NCI-H146 treated with DMSO at 0.1 percent for 48 hours (cell line): ENCODE data around the gene CEMIP.

ENCODE experiments used
- DNase-seq: peaks from one replicate; lab custom pipeline; 2025; ENCODE audit not compliant: unreplicated experiment; lab: John Stamatoyannopoulos, UW

Gene CEMIP

GRCh38 chr15:80974914-80975313, 195.7 kb downstream of the CEMIP start:
- DNase-seq, result no peak

- DNase-seq, result no peak
Measured at GRCh38 chr15:80976851-80977250, 197.7 kb downstream of the CEMIP start.

GRCh38 chr15:80977627-80978036, 198.5 kb downstream of the CEMIP start:
- peak; percentile 5 for DNase-seq

DNA sequence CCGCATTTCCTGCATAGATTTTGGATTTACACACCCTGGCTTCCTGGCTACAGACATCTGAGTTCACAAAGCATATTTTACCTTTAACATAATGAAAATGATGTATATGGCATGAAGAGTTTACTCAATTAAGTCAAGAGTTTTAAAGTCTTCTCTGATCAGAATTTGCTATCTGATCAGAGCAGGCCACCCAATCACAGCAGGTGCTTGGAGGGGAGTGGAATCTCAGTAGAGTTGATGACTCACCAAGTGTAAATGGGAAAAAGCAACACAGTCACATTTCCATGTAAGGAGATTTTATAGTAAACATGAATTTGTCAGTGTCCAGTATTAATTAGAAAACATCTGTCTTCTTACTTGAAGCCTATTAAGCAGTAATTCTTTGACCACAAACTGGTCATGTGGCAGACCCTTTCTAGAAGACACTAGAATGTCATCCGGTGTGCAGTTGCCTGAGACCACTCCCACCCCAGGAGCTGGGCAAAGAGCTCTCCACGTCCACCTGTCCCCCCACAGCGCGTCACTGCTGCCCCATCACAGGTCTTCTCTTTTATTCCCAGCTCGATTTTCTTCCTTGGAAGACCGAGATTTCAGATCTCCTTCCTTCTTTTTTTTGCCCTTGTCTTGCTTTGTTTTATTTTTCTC, 199.6 kb downstream of the CEMIP start:
- no peak for DNase-seq

DNA sequence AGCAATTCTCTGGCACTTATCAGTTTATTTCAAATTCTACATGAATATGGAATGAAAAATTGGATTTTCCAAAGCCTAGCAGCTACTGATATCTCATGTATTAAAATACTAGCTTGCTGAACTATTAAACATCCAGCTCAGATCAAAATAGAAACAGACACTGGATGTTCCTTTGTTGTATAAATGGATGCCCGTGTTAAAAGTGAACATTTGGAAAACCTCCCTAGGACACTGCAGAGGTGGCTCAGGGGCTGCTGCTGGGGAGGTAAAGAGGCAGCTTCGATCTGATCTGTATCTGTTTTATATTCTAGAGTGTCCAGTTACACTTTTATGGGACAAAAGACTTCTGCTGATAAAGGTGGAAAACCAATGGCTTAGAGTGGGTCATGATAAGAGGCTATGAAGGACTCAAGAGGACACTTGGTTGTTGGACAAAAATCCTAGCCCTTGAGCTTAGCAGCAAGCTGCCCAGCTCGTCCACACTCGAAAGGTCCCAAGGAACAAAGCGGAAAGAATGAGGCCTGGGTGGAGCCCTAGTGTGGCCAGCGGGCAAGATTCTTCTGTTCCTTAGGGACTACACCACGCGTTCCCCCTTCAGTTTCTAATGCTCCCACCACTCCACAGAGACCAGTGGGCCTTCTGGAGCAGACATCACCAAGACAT, 200.5 kb downstream of the CEMIP start:
- no peak for DNase-seq

GRCh38 chr15:80982205-80982604, 203.0 kb downstream of the CEMIP start:
- no peak for DNase-seq

DNA sequence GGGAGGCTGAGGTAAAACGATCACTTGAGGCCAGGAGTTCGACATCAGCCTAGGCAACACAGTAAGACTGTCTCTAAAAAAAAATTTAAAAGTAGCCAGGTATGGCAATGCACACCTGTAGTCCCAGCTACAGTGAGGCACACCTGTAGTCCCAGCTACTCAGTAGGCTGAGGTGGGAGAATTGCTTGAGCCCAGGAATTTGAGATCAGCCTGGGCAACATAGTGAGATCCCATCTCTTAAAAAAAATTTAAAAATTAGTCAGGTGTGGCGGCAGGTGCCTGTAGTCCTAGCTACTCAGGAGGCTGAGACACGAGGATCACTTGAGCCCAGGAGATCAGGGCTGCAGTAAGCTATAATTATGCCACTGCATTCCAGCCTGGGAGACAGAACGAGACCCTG, 203.7 kb downstream of the CEMIP start:
- no peak for DNase-seq

- DNase-seq, result no peak
Measured at GRCh38 chr15:80984856-80985255, 205.7 kb downstream of the CEMIP start.

DNA sequence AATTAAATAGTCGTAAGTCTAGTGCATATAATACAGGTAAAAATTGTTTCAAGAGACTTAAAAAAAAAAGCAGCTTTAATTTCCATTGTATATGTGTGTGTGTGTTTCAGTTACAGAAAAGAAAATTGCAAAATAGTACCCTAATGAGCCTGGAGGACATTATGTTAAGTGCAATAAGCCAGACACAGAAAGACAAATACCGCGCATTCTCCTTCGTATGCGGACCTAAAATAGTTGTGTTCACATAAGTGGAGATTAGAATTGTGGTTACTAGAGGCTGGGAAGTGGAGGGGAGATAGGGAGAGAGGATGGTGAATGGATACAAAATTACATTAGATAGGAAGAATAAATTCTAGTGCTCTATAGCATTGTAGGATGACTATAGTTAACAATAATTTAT, 206.8 kb downstream of the CEMIP start:
- DNase-seq, result no peak

GRCh38 chr15:80986487-80986886, 207.3 kb downstream of the CEMIP start:
- no peak for DNase-seq

- no peak for DNase-seq
Measured at GRCh38 chr15:80988148-80988796, 209.1 kb downstream of the CEMIP start.

DNA sequence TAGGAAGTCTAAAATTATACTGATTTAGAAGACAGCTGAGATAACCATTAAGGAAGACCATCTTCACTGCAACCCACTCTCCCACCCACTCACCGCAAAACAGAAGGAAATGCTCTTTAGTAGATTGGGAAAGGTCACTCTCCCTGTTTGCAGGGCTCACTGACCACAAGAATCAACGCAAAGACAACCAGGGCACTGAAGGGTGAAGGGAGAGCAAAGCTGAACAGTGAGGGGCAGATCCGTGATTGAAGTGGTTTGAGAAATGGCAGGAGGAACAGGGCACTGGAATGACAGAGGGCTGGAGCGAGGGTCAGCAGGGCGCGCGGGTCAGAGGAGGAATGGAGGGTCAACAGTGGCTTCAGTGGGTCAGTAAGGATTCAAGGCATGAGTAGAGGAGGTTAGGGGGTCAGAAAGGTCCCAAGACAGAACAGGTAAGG, 209.9 kb downstream of the CEMIP start:
- no peak for DNase-seq

DNA sequence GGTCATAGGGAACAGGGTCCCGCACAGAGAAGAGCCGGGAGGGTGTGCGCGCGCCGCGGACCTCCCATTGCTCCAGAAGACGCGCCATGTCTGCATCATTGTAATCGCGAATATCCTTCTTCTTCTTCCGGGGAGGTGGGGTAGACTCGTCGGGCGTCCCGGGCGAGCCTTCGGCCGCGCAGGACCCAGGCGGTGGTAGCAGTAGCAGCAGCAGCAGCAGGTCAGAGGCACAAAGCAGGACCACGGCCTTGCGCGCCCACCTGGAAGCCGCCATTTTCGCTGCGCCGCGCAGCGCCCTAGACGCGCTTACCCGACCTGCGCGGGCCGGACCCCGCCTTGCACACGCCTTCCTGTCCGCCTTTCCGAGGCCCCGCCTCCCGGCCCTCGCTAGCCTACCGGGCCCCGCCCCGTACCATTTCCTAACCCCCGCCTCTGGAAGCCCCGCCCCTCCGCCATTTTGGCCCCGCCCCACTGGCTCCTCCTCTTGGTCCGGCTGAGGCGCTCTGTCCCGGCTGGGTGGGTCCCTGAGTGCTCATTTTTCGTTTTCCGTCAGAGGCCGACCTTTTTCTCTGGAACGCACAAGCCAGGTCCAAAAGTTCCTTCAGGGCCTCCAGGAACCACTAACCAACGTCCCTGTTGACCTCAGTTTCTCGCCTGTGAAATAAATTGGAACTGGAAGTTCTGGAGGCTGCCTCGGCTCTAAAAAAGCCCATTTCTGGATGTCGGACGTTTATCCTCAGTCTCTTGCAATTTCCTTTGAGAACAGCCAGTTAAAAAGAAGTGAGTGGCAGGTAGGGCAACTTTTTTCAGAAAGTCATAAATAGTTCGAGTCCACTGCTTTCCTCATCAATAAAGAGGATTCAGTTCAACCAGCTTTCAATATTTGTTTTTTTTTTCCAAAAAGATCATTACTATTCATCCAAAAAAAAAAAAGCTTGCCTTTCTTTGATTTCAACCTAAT, 210.6 kb downstream of the CEMIP start, which contains the start of gene MESD:
Gene MESD, minus strand, starts transcription at position 302 of the 961 bp plus-strand sequence. Its CDS starts 28 bp downstream, at position 274.
- peak; percentile 75 for DNase-seq

DNA sequence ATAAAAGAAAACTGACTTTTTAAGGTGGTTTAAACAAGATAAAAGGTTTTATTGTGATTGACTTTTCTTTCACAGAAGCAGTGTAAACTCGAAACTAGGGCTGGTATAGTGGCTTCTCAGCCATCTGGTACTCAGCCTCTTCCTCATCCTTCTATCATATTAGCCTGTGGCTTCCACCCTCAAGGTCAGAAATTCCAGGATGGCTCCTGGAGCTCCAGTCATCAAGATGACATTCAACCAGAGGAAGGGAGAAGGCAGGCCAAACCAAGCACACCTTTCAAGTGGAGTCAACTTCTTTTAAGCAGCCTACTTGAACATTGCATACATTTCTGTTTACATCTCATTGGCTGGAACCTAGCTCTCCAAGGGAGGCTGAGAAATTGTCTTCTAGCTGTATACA, 211.8 kb downstream of the CEMIP start:
- no peak for DNase-seq

- no peak for DNase-seq
Measured at GRCh38 chr15:80991421-80991820, 212.3 kb downstream of the CEMIP start.

GRCh38 chr15:80992006-80992405, 212.8 kb downstream of the CEMIP start:
- DNase-seq, result no peak

- DNase-seq, result no peak
Measured at GRCh38 chr15:80992441-80992840, 213.3 kb downstream of the CEMIP start.

DNA sequence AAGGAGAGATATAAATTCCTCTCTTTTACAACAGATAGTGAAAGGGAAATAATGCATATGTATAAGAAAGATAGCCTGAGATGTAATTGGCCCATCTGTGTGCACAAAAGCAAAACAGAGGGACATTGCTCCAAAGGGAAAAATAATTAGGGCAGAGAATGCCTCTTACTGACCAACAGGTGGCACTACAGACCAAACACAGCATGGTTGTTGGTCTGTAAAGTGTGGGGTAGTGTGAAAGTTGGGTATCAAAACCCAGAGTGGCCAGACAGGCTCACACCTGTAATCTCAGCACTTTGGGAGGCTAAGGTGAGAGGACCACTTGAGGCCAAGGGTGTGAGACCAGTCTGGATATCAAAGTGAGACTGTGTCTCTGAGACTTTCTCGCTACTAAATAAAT, 217.1 kb downstream of the CEMIP start:
- no peak for DNase-seq

DNA sequence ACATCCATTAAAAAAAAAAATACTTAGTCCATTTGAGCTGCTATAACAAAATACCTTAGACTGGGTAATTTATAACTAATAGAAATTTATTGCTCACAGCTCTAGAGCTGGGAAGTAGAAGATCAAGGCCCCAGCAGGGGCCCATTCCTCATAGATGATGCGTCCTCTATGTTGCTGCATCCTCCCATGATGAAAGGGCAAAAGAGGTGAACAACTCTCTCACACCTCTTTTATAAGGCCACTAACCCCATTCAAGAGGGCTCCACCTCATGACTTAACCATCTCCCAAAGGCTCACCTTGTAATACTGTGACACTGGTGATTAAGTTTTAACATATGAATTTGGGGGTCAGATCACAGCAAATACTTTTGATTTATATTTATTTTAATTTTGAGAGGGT, 218.5 kb downstream of the CEMIP start:
- DNase-seq, result no peak

DNA sequence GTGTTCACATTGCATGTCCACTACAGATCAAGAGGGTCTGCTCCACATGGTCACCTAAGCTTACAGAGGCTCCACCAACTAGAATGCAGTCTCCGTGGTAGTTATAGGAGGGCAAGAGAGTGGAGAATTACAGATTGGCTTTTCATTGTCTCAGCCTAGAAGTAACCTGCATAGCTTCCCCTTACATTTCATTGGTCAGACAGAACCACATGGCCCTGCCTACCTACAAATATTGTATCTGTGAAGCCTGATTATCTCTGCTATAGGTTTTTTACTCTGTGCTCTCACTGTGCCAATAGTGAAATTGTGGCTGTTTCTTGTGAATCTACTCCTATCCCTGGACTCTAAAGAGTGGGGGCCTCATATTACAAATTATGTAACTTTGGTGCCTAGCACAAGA, 219.1 kb downstream of the CEMIP start:
- DNase-seq, result no peak

DNA sequence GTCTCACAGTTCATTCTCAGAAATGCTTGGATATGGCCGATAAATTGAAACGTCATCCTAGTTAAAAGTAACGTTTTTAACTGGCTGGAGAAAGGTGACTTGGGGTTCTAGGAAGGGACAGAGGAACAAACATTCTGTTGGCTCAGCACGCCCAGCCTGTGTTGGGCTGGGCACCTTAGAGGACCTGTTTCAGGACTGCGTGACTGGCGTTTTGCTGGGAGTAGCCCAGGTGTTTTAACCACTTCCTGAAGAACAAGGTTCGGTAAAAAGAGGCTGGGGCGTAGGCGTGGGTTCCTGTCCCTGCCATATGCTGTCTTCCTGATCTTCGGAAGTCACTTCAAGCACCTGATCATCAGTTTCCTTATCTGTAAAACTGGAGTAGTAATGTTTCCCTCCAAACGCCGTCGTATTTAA, 220.5 kb downstream of the CEMIP start:
- no peak for DNase-seq
